ENCODE data around the gene FAM131A. TPM values are rescaled to one million over a fixed set of nuclear protein-coding genes. Genes with fewer than 3 reads are reported as not detected.
A peak's percentile ranks its signal among the peaks of the same experiment; 100 is the strongest.

FAM131A gene
- total and polyA plus RNA-seq, 9 of the 15 experiments (the other 6 are each of a cell fraction or from before 2014, with no cell fraction given): 0.48 to 11.1 (median 4.3) TPM

DNA sequence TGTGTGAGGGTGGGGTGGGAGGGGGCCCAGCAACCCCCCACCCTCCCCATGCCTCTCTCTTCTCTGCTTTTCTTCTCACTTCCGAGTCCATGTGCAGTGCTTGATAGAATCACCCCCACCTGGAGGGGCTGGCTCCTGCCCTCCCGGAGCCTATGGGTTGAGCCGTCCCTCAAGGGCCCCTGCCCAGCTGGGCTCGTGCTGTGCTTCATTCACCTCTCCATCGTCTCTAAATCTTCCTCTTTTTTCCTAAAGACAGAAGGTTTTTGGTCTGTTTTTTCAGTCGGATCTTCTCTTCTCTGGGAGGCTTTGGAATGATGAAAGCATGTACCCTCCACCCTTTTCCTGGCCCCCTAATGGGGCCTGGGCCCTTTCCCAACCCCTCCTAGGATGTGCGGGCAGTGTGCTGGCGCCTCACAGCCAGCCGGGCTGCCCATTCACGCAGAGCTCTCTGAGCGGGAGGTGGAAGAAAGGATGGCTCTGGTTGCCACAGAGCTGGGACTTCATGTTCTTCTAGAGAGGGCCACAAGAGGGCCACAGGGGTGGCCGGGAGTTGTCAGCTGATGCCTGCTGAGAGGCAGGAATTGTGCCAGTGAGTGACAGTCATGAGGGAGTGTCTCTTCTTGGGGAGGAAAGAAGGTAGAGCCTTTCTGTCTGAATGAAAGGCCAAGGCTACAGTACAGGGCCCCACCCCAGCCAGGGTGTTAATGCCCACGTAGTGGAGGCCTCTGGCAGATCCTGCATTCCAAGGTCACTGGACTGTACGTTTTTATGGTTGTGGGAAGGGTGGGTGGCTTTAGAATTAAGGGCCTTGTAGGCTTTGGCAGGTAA, 8.1 kb downstream of the FAM131A start (continued):
- no peak for TF ChIP-seq FOXK2 (conservative IDR thresholded peaks at IDR 0.05 in 1 of 2, IDR thresholded peaks at IDR 0.05 in 1 of 2; ENCODE audit: low read depth in 2 of 2)
- TF ChIP-seq, protein P1, sequence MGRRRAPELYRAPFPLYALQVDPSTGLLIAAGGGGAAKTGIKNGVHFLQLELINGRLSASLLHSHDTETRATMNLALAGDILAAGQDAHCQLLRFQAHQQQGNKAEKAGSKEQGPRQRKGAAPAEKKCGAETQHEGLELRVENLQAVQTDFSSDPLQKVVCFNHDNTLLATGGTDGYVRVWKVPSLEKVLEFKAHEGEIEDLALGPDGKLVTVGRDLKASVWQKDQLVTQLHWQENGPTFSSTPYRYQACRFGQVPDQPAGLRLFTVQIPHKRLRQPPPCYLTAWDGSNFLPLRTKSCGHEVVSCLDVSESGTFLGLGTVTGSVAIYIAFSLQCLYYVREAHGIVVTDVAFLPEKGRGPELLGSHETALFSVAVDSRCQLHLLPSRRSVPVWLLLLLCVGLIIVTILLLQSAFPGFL (CRISPR knock-in tag; IDR thresholded peaks at IDR 0.05): no peak
- no peak for TF ChIP-seq NFE2 (IDR thresholded peaks at IDR 0.05; ENCODE audit: low read depth)
- TF ChIP-seq, protein P2, sequence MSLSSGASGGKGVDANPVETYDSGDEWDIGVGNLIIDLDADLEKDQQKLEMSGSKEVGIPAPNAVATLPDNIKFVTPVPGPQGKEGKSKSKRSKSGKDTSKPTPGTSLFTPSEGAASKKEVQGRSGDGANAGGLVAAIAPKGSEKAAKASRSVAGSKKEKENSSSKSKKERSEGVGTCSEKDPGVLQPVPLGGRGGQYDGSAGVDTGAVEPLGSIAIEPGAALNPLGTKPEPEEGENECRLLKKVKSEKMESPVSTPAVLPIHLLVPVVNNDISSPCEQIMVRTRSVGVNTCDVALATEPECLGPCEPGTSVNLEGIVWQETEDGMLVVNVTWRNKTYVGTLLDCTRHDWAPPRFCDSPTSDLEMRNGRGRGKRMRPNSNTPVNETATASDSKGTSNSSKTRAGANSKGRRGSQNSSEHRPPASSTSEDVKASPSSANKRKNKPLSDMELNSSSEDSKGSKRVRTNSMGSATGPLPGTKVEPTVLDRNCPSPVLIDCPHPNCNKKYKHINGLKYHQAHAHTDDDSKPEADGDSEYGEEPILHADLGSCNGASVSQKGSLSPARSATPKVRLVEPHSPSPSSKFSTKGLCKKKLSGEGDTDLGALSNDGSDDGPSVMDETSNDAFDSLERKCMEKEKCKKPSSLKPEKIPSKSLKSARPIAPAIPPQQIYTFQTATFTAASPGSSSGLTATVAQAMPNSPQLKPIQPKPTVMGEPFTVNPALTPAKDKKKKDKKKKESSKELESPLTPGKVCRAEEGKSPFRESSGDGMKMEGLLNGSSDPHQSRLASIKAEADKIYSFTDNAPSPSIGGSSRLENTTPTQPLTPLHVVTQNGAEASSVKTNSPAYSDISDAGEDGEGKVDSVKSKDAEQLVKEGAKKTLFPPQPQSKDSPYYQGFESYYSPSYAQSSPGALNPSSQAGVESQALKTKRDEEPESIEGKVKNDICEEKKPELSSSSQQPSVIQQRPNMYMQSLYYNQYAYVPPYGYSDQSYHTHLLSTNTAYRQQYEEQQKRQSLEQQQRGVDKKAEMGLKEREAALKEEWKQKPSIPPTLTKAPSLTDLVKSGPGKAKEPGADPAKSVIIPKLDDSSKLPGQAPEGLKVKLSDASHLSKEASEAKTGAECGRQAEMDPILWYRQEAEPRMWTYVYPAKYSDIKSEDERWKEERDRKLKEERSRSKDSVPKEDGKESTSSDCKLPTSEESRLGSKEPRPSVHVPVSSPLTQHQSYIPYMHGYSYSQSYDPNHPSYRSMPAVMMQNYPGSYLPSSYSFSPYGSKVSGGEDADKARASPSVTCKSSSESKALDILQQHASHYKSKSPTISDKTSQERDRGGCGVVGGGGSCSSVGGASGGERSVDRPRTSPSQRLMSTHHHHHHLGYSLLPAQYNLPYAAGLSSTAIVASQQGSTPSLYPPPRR (CRISPR knock-in tag; IDR thresholded peaks at IDR 0.05; ENCODE audit: borderline replicate concordance): no peak
- peak; percentile 48; the same call in 1 of the 2 replicates for TF ChIP-seq JUND (IDR thresholded peaks at IDR 0.05; ENCODE audit: borderline replicate concordance, low read depth, low read length)
- peak; percentile 25; the same call in 1 of the 3 replicates for TF ChIP-seq JUND (tag; IDR thresholded peaks at IDR 0.05; ENCODE audit: borderline replicate concordance, low read depth, low read length)
- TF ChIP-seq, protein P3, sequence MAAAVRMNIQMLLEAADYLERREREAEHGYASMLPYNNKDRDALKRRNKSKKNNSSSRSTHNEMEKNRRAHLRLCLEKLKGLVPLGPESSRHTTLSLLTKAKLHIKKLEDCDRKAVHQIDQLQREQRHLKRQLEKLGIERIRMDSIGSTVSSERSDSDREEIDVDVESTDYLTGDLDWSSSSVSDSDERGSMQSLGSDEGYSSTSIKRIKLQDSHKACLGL (CRISPR knock-in tag; IDR thresholded peaks at IDR 0.05; ENCODE audit: borderline replicate concordance, poor library complexity, severe bottlenecking): no peak
- peak; percentile 43; the same call in 1 of the 2 replicates for TF ChIP-seq NFIC (IDR thresholded peaks at IDR 0.05)
- no peak for TF ChIP-seq SPI1 (IDR thresholded peaks at IDR 0.05; ENCODE audit: borderline replicate concordance, low read depth, low read length)
- no peak for TF ChIP-seq NR4A1 (CRISPR knock-in tag; IDR thresholded peaks at IDR 0.05)
- TF ChIP-seq NR4A1 (tag; IDR thresholded peaks at IDR 0.05): no peak
- TF ChIP-seq FOXK1 (CRISPR knock-in tag; IDR thresholded peaks at IDR 0.05; ENCODE audit: borderline replicate concordance): no peak
- TF ChIP-seq HNRNPLL (IDR thresholded peaks at IDR 0.05; ENCODE audit: low read depth, low read length, poor library complexity, severe bottlenecking): no peak
- TF ChIP-seq POLR2B (IDR thresholded peaks at IDR 0.05; ENCODE audit: low read depth, partially characterized antibody): no peak
- no peak for TF ChIP-seq ZNF23 (CRISPR knock-in tag; IDR thresholded peaks at IDR 0.05)
- TF ChIP-seq TAL1 (IDR thresholded peaks at IDR 0.05): no peak
- TF ChIP-seq, protein P4, sequence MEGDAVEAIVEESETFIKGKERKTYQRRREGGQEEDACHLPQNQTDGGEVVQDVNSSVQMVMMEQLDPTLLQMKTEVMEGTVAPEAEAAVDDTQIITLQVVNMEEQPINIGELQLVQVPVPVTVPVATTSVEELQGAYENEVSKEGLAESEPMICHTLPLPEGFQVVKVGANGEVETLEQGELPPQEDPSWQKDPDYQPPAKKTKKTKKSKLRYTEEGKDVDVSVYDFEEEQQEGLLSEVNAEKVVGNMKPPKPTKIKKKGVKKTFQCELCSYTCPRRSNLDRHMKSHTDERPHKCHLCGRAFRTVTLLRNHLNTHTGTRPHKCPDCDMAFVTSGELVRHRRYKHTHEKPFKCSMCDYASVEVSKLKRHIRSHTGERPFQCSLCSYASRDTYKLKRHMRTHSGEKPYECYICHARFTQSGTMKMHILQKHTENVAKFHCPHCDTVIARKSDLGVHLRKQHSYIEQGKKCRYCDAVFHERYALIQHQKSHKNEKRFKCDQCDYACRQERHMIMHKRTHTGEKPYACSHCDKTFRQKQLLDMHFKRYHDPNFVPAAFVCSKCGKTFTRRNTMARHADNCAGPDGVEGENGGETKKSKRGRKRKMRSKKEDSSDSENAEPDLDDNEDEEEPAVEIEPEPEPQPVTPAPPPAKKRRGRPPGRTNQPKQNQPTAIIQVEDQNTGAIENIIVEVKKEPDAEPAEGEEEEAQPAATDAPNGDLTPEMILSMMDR (IDR thresholded peaks at IDR 0.05 in 2 of 3, conservative IDR thresholded peaks at IDR 0.05 in 1 of 3; ENCODE audit: insufficient read depth in 2 of 3, low read depth in 1 of 3, low read length in 3 of 3): peak; percentile 62 to 81 (median 77)
- no peak for TF ChIP-seq FOXJ3 (CRISPR knock-in tag; IDR thresholded peaks at IDR 0.05)
- 0 out of 2 replicates have a peak, but pooled peaks have one; percentile 67 for TF ChIP-seq HDGF (IDR thresholded peaks at IDR 0.05)
